LNCaP clone FGC (cell line): ENCODE measurements around the gene FEZF2.

ENCODE experiments used
- DNase-seq: peaks from one replicate; pipeline ENCODE4 v3.0.0-alpha.2; 2011; ENCODE audit warnings: low read depth
- H3K4me3 ChIP-seq: 2 replicates; pipeline ENCODE4 v1.5.1; 2011; ENCODE audit warnings: mild to moderate bottlenecking, low read depth, low read length, control low read depth
- CTCF ChIP-seq: IDR thresholded peaks from 2 replicates; pipeline ENCODE4 v1.5.1; 2012; ENCODE audit warnings: mild to moderate bottlenecking; ENCODE audit not compliant: control insufficient read depth, insufficient read depth; ENCODE audit errors: extremely low read depth

The FEZF2 gene

GRCh38 chr3:62405566-62405965 lies 32.2 kb upstream of the FEZF2 start:
- DNase-seq: no peak
- H3K4me3 ChIP-seq: no peak overlapping the region
- no peak for TF ChIP-seq CTCF

GRCh38 chr3:62405135-62405534 lies 31.8 kb upstream of the FEZF2 start:
- DNase-seq: no peak
- TF ChIP-seq CTCF: no peak
- no peak overlapping the region for H3K4me3 ChIP-seq

GRCh38 chr3:62404321-62404720 lies 31.0 kb upstream of the FEZF2 start:
- DNase-seq: no peak
- H3K4me3 ChIP-seq: no peak overlapping the region
- no peak for TF ChIP-seq CTCF

GRCh38 chr3:62403765-62404164 lies 30.4 kb upstream of the FEZF2 start:
- DNase-seq: no peak
- no peak overlapping the region for H3K4me3 ChIP-seq
- no peak for TF ChIP-seq CTCF

GRCh38 chr3:62392626-62393292 lies 19.4 kb upstream of the FEZF2 start:
- peak; percentile 38 for DNase-seq
- no peak for TF ChIP-seq CTCF
- H3K4me3 ChIP-seq: no peak overlapping the region

GRCh38 chr3:62387251-62387650 lies 13.9 kb upstream of the FEZF2 start:
- no peak for DNase-seq
- no peak overlapping the region for H3K4me3 ChIP-seq
- TF ChIP-seq CTCF: no peak

GRCh38 chr3:62379321-62379798 lies 6.0 kb upstream of the FEZF2 start:
- TF ChIP-seq CTCF: no peak
- H3K4me3 ChIP-seq: no peak overlapping the region
- peak; percentile 28 for DNase-seq
